Stimulated activated CD4-positive, alpha-beta T cell treated with anti-CD3 and anti-CD28 coated beads, Interleukin-15, amount 100 ng/mL, for 24 hours (primary cell): ENCODE results near the gene CEPT1.

Experiments
- DNase-seq: peaks from one replicate; pipeline ENCODE4 v3.0.0-alpha.2; 2020

The CEPT1 gene

DNA sequence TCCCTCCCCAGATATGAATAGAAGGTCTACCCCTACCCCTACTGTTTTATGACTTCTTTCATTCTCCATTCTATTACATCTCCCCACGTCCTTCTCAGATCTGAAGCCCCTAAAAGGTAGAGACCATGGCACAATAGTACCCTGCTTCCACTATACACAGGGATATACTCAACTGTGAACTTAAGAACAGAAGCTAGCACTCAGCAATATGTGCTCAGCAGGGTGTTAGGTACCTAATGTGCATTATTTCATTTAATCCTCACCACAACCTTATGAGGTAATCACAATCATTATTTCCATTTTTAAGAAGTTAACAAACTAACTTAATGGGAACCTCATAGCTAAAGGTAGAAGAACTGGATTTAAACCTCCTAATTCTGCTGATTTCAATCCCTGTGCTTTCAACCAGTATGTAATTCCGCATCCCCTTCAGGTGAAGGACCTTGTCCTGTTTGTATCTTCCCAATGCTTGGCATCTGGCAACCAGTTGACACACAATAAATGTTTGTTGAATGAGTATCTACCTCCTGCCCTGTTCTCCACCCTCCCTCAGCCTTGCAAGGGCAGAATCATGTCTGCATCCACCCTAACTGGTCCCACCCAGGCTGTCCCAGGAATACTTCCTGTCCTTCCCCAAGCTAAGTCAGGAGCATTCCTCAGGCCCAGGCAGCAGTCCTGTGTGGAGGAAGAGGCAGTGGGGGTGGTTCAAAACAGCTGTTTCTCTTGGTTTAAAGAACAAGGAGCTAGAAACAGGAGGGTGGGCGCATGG lies 53.9 kb downstream of the CEPT1 start:
- no peak for DNase-seq

DNA sequence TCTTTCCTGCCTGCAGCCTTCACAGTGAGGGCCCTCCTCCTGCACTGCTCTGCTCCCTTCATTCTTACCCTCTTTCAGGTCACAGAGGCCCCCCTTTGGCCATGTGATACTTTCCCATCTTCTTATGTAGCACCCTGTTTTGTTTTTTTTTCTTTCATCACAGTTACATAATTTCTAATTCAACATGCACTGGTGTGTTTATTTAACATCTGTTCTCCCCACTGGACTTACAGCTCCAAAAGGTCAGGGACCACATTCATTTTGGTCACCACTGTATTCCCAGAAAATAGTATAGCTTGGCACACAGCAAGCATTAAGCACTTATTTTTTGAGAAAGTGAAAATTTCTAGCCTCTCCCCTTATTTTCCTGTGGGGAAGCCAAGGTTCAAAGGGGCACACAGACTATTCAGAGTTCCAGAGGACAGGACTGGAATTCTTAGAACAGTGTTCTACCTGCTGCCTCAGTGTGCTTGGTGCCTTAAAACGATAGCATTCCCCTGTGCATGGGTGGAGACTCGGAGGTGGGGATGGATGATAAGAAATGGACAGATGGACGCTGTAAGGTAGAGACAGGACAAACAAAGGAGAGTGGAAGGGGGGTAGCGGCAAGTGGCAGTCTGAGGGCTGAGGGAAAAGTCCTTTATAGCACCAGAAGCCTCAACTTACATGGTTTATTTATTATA lies 55.1 kb downstream of the CEPT1 start:
- DNase-seq = no peak

DNA sequence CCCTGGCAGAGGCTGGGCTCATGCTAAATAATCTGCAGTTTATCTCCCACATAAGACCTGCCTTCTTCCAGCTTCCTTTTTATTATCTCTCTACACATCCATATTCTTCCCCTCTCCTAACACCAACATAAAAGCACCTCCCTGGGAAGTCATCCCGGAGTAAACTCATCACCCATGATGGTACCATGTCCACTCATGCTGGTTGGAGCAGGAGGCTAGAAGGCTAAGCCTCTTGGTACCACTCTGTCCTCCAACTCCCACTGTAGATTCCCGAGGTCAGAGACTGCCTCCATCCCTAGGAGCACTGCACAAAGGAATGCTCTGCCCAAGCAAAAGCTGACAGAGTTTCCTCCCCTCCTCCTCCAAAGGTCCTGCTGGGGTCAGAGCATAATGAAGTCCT lies 56.2 kb downstream of the CEPT1 start:
- DNase-seq = no peak

DNA sequence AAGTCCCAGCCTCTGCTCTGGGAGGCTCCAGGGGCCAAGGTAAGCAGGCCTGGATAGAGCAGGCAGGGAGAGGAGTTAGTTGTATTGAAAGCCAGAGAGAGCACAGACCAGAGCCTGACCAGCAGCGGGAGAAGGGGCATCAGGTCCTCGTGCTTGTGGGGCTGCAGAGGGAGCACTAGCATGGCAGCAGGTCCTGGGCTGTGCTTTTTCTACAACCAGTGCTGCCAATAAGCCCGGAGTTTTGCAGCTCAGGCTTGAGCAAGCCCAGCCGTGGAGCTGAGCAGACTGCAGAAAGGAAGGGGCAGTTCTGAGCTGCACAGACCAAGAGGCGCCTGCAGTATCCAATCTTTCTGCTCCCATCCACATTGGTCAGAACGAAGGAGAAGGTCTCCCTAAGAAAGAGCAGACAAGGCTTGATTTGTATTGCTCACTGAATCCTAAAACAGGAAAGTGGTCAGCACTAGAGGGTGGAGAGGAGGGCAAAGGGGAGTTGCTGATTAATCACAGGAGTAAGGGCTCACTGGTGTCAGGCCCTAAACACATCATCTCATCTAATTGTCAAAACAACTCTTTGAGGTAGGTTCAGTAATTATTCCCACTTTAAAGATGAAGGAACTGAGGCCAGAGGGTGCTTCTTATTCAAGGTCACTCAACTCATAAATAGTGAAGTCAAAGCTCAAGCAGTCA lies 57.7 kb downstream of the CEPT1 start:
- DNase-seq = peak; percentile 73

DNA sequence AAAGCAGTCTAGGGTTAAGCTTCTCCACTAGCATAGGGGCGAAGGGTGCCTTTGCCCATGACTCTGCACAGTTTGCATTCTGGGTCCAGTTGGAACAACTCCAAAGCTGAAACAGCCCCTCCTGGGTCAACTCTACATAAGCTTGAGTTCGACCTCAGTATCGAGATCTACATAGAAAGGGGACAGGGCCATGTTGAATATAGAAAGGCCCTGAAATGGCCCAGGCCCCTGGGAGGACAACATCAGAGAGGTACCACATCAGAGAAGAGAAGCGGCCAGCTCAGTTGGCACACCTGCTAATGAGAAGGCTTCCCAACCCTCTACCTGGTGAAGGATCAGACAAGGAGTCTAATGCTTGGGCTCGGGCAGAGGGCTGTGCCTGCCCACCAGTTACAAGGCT lies 58.8 kb downstream of the CEPT1 start:
- no peak for DNase-seq

DNA sequence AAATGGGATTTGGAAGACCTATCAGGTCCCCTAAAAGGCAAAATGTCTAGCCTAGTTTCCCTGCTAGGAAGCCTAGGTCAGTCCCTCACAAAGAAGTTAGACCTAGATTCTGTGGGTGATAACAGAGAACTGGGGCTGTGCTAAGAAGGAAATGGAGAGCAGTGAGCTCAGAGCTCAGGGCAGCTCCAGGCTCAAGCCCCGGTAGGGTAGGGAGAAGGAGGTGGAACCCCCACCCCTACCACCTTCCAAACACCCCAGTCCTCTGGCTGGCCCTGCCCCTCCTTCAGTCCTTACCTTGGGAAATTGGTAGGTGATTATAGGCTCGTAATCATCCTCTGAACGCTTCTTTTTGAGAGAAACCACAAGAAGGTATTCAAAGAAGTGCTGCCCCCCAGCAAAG lies 59.3 kb downstream of the CEPT1 start:
- DNase-seq = no peak

DNA sequence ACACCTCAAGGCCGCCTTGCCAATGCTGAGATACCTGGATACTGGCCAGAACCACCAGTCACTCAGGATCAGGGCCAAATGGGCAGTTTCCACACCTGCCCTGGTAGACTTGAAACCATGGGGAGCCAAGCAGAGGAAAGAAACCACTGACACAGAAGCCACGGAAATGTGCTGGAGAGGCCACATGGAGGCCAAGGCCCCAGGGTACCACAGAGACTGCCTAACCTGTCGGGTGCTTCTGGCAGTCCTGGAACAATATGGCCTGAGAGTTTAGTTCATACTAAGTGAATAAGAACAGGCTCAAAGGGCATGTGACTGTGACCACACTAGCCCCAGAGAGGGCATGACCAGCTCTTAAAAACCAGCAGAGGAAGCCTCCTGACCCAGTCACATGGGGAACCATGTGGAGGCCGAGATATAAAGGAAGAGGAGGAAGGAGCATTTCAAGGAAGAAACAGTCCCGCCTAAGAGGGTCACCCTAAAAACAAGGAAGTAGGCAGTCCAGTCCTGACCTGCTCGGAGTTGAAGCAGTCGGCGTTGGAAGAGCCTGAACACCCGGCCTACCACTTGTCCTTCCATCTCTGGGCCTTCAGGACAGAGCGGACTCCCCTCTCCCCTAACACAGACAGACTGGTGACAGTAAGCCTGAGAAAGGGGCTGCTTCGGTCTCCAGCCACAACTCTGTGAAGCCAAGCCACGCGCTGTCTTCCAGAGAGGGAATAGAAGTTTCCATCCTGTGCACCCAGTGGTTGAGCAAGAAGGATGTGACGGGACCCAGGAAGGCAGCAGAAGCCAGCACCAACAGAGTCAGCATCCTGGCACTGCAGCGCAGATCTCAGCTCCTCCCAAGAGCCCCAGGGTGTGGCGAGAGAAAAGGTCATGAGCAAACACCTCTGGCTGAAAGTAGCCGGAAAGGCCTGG lies 60.1 kb downstream of the CEPT1 start, which contains the start of gene DENND2D:
TSS of gene DENND2D (minus strand) at position 766 of the 921 bp plus-strand sequence. CDS start at position 579, 187 bp downstream.
- DNase-seq = peak; percentile 85

DNA sequence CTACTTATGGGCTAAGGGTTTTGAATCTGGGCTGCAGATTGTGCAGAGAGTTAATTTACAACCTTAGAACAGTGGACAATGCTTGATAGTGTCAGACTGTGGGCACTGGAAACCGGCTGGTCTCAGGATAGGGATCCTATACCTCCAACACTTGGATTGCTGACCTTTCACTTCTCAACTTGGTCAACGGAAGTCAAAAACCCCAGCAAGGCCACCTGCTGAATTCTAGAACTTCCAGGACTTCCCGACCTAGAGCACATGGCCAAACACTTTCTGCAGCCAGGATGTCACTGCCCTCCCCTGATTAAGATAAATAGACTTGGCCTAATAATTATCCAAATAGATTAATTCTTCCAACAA lies 60.8 kb downstream of the CEPT1 start:
- DNase-seq = no peak

GRCh38 chr1:111201275-111202090 lies 61.5 kb downstream of the CEPT1 start:
- DNase-seq = no peak

DNA sequence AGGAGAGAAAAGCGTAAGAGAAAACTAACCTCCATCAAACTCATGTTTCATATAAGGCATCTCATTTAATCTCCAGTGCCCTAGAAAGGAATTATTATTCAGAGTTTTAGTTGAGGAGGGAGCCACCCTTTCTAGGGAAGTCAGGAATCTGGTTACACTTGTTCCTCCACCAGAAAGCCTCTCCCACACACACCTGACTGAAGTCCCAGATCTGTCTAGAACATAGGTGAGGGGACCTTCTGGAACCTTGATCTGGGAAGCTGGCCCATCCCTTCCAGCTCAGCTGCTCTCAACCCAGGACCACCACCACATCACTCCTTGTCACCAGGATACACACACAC lies 62.3 kb downstream of the CEPT1 start:
- no peak for DNase-seq

- DNase-seq = no peak
Observed at GRCh38 chr1:111202707-111203623, 62.9 kb downstream of the CEPT1 start.

DNA sequence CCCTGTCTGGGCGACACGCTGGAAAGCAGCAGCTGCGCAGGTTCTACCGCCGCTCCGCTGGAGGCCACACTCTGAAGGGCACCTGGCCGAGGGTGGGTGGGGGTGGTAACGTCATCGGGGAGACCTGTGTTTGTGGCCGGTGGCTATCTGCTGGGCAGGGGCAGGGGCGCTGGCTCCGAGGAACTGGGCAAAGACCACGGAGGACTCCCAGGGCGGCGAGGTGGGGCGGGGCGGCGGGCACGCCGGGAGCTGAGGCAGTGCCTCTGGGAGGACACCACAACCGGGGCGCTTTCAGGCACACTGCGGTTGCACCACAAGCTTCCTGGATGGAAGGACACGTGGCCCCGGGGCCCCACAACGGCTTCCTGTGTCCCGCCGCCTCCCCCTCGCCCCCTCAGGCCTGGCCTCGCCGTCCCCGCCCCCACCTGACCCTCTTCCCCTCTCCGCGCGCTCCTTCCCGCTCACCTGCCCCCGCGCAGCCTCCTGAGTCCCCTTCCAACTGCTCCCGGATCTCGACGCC lies 63.7 kb downstream of the CEPT1 start:
- peak; percentile 95 for DNase-seq

DNA sequence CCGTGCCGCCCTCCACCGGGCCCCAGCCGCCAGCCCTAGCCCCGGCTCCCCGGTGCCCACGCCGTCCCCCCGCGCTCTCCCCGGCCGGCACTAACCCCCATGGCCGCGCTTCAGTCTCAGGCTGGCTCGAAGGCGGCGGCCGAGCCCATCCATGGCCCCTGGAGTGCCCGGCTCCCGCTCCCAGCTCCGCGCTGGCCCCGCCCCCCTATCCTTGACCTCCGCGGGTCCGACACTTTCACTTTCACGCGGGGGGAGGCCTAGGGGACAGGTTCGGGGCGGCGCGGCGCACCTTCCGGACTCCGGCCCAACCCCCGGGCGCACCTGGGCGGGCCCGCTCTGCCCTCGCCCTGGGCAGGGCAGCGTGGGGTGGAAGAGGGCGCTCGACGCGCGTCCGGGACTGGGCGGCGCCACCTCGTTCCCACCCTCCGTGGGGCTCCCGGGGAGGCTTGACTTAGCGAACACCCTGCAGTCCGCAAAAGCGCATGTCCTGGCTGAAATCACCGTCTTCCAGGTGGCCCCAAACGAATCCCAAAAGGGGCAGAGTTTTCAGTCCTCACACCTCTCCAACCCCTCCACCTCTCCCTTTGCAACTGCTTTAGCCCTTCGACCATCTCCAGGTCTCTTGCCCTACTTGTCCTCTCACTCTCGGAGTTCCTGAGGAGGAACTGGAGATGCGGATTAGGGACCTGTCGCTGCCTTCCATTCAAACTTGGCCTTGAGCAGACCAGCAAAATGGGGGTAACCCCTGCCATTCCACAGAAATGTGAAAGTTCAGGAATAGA lies 64.4 kb downstream of the CEPT1 start:
- peak; percentile 76 for DNase-seq

DNA sequence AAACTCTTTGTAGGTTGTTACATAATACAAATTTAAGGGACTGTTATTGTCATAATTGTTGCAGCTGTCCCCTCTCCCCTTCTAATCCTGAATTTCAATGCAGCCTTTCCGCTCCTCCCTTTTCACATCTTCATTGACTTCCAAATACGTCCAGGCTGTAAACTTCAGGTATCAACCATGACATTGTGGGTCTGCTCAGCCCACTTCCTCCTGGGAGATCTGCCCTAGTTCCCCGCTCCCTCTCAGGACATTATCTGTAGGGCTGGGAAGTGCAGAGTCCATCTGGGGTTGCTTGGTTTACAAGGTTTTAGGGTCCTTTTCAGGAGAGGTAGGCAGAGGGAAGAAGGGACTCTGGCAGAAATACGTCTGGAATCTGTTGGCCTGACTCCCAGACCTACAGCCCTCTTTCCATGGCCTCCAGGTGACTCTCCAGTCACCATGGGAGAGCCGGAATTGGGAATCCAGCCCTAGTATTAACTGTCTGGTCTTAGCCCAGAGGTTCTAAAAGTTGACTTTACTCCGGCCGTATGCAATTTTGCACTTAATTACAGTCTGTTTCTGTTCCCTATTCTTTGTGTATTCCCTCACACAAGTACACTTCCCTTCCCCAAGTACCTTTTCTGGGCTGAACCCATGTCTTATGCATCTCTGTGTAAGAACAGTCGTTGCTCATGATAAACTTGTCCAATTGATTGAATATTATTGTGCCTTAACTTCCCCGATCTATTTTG lies 65.1 kb downstream of the CEPT1 start:
- DNase-seq = no peak

- no peak for DNase-seq
Observed at GRCh38 chr1:111205714-111206050, 65.7 kb downstream of the CEPT1 start.

DNA sequence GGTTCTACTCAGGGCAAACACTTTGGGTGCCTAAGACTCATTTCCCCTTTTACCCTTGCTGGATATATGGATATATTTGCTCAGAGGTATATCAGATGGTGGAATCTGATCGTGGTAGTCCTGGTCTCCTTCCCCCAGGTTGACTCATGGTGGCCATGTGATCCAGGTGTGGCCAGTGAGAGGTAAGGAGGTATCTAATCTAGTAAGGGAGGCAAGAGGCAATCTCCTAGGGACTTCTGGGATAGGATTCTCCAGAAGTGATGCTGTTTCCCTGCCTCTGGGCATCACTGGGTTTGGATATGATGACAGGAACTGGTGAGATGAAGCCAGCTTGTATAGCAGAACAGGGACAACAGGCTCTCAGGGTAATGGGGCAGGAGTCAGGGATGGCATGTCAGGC lies 68.9 kb downstream of the CEPT1 start:
- DNase-seq = no peak

GRCh38 chr1:111209622-111210021 lies 69.6 kb downstream of the CEPT1 start:
- DNase-seq = no peak

DNA sequence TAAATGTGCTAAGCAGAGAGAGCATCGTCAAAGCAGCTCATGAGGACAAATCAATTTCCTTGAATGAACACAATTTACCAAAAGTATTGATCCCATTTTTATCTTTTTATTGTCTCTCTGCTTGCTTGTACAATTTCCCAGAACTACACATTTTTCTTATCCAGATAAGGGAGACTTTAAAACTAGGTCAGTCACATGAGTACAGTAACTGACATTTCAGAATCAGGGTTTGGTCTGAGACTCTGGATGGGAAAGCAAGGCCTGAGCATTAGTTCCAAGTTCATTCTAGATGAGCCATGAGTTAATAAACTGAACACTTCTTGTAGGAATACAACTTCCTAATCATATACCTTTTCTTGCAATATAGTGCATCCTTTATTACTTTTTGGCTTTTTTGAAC lies 71.9 kb downstream of the CEPT1 start:
- no peak for DNase-seq

DNA sequence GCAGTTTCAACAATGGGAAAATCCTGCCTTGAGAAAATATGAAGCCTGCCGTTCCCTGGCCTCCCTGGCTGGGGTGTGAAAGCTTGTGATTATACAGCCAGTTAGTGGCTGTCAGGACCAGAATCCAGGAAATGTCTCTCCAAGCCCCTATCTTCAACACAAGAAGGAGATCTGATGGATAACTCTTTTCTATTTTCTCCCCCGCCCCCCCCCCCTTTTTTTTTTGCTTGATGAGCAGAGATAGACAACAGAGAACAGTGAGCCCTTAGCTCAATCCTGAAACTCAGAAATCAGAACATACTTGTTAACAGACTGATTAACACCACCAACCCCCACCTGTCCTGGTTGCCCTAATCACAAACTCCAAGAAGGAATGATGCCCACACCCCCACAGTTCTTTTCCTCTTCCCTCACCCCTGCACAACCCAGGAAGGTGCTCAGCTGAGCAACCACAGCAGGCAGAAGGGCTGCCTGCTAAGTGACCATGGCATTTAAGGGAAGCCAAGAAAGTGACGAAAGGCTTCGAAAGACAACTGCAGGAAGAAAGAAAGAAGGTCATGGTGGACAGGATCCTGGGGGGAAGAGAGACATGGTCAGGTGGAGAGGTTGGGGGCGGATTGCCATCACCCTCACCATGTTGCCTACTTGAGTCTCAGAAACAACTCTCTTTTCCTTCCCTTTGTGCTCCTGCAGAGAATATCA lies 72.8 kb downstream of the CEPT1 start:
- DNase-seq = no peak
